NK-92 treated with Interleukin-12 subunit alpha and Interleukin-12 subunit beta, amount 100 ng/mL, for 24 hours (cell line): ENCODE measurements around the gene PRKG1.

Source experiments
- DNase-seq: peaks from one replicate; lab custom pipeline; 2025; lab: John Stamatoyannopoulos, UW

Gene PRKG1

GRCh38 chr10:52063159-52063558, 988.9 kb downstream of the PRKG1 start:
- no peak for DNase-seq

- no peak for DNase-seq
Observed at GRCh38 chr10:52064084-52064845, 990.0 kb downstream of the PRKG1 start.

GRCh38 chr10:52066383-52066782, 992.1 kb downstream of the PRKG1 start:
- DNase-seq, result no peak

- DNase-seq, result no peak
Observed at GRCh38 chr10:52068485-52068884, 994.2 kb downstream of the PRKG1 start.

GRCh38 chr10:52071814-52072213, 997.5 kb downstream of the PRKG1 start:
- DNase-seq, result no peak

- DNase-seq, result no peak
Observed at GRCh38 chr10:52074505-52075026, 1000.3 kb downstream of the PRKG1 start.

GRCh38 chr10:52077814-52078213, 1003.5 kb downstream of the PRKG1 start:
- DNase-seq, result no peak

GRCh38 chr10:52078397-52078937, 1004.2 kb downstream of the PRKG1 start:
- no peak for DNase-seq

GRCh38 chr10:52082307-52082706, 1008.0 kb downstream of the PRKG1 start:
- no peak for DNase-seq

GRCh38 chr10:52083422-52083821, 1009.1 kb downstream of the PRKG1 start:
- DNase-seq, result no peak

GRCh38 chr10:52092390-52092789, 1018.1 kb downstream of the PRKG1 start:
- DNase-seq, result no peak

GRCh38 chr10:52098130-52098529, 1023.8 kb downstream of the PRKG1 start:
- DNase-seq, result no peak

GRCh38 chr10:52099026-52099600, 1024.8 kb downstream of the PRKG1 start:
- DNase-seq, result no peak

GRCh38 chr10:52100011-52100547, 1025.8 kb downstream of the PRKG1 start:
- DNase-seq, result no peak

GRCh38 chr10:52105301-52105700, 1031.0 kb downstream of the PRKG1 start:
- DNase-seq, result no peak

GRCh38 chr10:52106011-52106410, 1031.7 kb downstream of the PRKG1 start:
- DNase-seq, result no peak

GRCh38 chr10:52106899-52107298, 1032.6 kb downstream of the PRKG1 start:
- no peak for DNase-seq

- DNase-seq, result no peak
Observed at GRCh38 chr10:52108236-52108635, 1033.9 kb downstream of the PRKG1 start.

- no peak for DNase-seq
Observed at GRCh38 chr10:52110576-52110975, 1036.3 kb downstream of the PRKG1 start.

GRCh38 chr10:52111101-52111891, 1037.0 kb downstream of the PRKG1 start:
- DNase-seq, result no peak

- DNase-seq, result no peak
Observed at GRCh38 chr10:52115823-52116222, 1041.5 kb downstream of the PRKG1 start.

GRCh38 chr10:52119507-52119906, 1045.2 kb downstream of the PRKG1 start:
- no peak for DNase-seq
